ENCODE data around the gene STAC2.

Gene STAC2

GRCh38 chr17:39209317-39210092 is 16.2 kb downstream of the STAC2 start:
- peak; percentile 83 for DNase-seq

- no peak for DNase-seq
These were observed 16.9 kb downstream of the STAC2 start for GRCh38 chr17:39208893-39209292.

DNA sequence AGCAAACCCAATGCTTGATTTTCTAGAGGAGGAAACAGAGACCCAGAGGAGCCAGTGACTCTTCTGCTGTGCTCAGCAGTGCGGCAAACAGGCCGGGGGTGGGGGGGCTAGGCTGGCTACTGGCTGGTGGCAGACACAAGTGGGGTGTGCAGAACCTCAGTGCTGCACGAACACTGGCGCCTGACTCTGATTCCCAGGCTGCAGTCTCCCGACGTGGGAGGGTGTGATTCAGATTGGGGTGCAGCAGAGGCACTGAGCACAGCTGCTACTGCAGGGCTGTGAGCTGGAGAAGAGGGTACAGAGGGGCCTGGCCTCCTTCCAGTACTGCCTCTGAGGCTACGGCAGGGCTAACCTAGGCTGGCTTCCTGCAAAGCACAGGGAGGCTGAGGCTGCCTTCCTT is 17.6 kb downstream of the STAC2 start:
- DNase-seq = no peak

DNA sequence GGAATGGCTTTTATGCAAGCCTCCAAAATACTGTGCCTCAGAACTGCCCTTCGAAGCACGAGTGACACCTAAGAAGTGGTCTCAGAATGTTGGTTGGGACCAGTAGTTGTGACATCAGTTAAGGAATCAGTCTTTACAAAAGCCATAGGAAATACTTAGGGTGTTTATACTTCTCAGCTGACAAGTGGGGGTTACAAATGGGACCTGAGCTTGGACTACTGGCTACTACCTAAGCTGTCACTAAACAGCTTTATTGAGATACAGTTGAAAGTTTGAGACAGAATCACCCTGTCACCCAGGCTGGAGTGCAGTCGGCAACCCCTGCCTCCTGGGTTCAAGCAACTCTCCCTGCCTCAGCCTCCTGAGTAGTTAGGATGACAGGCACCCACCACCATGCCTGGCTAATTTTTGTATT is 20.6 kb downstream of the STAC2 start:
- no peak for DNase-seq

- no peak for DNase-seq
These were observed 21.5 kb downstream of the STAC2 start for GRCh38 chr17:39204245-39204644.

- no peak for DNase-seq
These were observed 24.7 kb downstream of the STAC2 start for GRCh38 chr17:39200957-39201510.

- DNase-seq = peak; percentile 87
These were observed 25.5 kb downstream of the STAC2 start, which contains the start of gene RPL19 for GRCh38 chr17:39200070-39200879. RPL19 (plus strand) TSS chr17:39200283; CDS start chr17:39200345, 62 bp downstream.

DNA sequence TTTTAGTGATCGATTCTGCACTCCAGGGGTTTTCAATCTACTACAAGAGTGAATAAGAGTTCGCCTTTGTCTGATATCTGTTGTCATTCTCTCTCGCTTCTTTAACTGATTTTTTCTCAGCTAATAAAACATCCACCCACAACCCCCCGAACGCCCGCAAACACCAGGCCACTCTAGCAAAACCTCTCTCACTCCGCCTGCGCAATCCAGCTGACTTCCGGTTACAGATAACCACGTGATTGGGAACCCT is 26.0 kb downstream of the STAC2 start:
- DNase-seq = peak; percentile 87

GRCh38 chr17:39198186-39198566 is 27.6 kb downstream of the STAC2 start:
- DNase-seq = no peak

- DNase-seq = peak; percentile 89
These were observed 28.2 kb downstream of the STAC2 start, which contains the start of gene CACNB1 for GRCh38 chr17:39197380-39198185. CACNB1 (minus strand) TSS chr17:39197669; CDS start chr17:39197495, 174 bp downstream.

- DNase-seq = no peak
These were observed 28.9 kb downstream of the STAC2 start for GRCh38 chr17:39196808-39197291.

- DNase-seq = peak; percentile 72
These were observed 29.4 kb downstream of the STAC2 start for GRCh38 chr17:39196241-39196807.

DNA sequence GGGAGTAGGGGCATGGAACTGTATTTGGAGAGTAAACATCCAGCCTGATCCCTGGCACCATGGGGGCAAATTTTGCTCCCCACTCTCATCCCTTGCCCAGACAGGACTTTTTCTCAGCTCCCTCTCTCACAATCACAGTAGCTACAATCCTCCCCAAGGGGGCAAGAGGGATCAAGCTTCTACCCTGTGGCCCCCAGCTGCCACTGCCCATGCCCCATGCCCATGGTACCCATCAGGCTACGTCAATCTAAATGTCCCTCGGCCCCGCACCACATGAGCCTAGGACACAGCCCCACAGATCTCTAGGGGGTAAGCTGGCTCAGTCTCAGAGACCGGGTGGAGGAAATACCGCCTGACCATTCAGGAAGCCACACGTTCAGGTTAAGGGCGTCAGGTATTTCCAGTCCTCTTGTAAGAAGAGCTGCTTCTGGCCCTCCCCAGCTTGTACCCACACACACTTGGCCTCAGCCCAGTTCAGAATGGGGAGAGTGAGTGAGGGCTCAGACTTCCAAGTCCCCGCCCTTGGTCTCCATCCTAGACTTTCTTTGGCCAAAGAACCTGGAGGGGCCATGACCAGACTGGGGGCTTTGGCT is 30.1 kb downstream of the STAC2 start:
- DNase-seq = peak; percentile 65

GRCh38 chr17:39194985-39195524 is 30.7 kb downstream of the STAC2 start:
- DNase-seq = no peak

DNA sequence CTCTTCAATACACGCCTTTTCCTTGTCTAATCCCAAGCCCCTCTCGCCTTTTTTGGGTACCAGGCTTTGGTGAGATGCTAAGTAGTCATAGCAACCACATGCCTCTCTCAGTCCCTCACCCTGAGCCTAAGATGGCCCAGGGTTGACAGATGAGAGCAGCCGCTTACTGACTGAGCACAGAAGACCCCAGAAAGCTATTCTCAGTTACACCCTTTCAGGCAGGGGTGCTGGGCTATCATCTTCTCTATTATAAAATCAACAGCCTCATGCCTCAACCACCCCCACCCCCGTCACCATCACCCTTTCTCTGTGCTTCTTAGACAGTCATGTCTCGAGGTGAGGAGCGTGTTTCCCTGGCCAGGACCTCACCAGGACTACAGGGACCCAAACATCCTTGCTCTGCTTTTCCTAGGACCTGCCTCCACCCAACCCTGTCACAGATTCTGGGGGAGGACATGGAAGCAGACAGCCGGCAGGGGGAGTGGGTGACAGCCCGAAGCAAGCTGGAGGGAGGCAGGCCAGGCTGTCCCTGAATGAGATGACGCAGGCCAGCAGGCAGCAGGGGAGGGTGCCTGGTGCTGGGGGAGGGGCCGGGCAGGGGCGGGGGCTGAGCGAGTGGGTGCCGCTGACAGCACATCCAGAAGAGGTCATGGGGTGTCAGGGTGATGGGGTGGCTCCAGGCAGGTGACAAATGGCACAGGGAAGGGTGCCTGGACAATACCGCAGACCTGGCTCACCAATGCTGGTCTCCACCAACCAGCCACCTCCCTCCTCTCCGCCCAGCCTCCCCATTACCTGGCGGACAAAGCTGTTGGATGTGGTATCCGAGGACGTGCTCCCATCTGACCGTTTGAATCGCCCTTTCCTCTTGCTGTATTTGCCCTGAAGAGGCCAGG is 31.4 kb downstream of the STAC2 start:
- peak; percentile 70 for DNase-seq

DNA sequence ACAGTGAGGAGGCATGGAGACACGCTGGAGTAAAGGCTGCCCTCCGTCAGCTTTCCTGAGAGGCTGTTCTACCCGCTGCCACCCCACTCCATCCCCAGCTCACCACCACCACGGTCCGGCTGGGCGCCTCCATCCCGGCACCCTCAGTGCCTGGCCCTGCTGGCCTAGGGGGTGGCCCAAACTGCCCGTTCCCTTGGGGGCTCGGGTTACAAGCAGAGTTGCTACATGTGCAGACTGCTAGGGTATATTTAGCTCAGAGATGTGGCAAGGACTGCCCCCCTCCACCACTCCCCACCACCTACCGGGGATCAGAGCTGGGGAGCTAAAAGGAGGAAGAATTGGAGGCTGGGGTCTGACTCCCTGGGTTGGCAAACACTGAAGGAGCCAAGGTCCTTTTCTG is 32.4 kb downstream of the STAC2 start:
- DNase-seq = no peak

GRCh38 chr17:39192901-39193300 is 32.8 kb downstream of the STAC2 start:
- no peak for DNase-seq

GRCh38 chr17:39191750-39192510 is 33.8 kb downstream of the STAC2 start:
- no peak for DNase-seq

DNA sequence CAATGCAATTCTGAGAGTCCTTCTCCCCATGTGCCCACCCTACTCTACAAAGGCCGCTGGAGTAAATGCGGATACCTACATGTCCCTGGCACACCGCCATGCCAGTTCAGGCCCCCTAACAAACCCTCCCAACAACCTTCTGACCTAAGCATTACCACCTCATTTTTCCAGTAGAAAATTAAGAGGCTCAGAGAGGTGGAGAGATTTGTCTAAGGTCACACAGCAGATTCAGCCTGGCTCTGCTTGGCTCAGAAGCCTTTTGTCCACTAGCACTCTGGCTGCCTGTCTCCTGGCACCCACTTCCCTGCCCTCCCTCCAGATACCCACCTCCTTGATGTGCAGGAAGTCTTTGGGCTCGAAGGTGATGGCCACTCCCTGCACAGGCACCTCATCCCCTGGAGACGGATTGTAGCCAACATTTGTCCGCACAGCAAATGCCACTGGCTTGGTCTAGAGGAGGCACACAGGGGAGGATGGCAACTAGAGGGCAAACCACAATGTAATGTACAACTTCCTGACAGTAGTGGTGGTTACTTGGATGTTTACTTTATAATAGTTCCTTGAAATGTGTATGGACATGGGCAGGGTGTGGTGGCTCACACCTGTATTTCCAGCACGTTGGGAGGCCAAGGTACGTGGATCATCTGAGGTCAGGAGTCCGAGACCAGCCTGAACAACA is 38.5 kb downstream of the STAC2 start:
- DNase-seq = no peak

Measured in right forelimb (tissue), 1 donor.